Keratinocyte (primary cell): ENCODE results near the gene STX3.
"Not testable (repeated sequence)": the region's sequence is repeated elsewhere in the genome, so short reads cannot be mapped to it uniquely, and the experiment has no call there.

Experiments
- EZH2 ChIP-seq: IDR thresholded peaks from one replicate; pipeline ENCODE4 v1.6.1; 2012; ENCODE audit warnings: inconsistent platforms, mild to moderate bottlenecking, low read length, moderate library complexity
- TF ChIP-seq, protein P1 (sequence below), 3 experiments: IDR thresholded peaks in 1 of 3; conservative IDR thresholded peaks in 1 of 3; optimal IDR thresholded peaks in 1 of 3; 2 replicates in 2 of 3; 3 replicates in 1 of 3; pipeline versions ENCODE3 to v1.5.1; 2011; ENCODE audit warnings: low read length in 3 of 3, mild to moderate bottlenecking in 3 of 3, moderate library complexity in 2 of 3, control low read depth in 1 of 3, inconsistent platforms in 1 of 3; ENCODE audit not compliant: insufficient read depth in 2 of 3; ENCODE audit errors: extremely low read depth in 1 of 3

DNA sequence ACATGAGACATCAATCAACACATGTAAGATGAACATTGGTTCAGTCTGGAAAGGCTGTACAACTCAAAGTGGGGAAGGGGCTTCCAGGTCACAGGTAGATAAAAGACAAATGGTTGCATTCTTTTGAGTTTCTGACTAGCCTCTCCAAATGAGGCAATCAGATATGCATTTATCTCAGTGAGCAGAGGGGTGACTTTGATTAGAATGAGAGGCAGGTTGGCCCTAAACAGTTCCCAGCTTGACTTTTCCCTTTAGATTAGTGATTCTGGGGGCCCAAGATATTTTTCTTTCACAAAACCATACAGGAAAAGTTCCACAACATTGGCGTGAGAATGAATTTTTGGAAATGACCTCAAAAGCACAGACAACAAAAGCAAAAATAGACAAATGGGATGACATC is 61.3 kb downstream of the STX3 start:
- TF ChIP-seq, protein P1, sequence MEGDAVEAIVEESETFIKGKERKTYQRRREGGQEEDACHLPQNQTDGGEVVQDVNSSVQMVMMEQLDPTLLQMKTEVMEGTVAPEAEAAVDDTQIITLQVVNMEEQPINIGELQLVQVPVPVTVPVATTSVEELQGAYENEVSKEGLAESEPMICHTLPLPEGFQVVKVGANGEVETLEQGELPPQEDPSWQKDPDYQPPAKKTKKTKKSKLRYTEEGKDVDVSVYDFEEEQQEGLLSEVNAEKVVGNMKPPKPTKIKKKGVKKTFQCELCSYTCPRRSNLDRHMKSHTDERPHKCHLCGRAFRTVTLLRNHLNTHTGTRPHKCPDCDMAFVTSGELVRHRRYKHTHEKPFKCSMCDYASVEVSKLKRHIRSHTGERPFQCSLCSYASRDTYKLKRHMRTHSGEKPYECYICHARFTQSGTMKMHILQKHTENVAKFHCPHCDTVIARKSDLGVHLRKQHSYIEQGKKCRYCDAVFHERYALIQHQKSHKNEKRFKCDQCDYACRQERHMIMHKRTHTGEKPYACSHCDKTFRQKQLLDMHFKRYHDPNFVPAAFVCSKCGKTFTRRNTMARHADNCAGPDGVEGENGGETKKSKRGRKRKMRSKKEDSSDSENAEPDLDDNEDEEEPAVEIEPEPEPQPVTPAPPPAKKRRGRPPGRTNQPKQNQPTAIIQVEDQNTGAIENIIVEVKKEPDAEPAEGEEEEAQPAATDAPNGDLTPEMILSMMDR (optimal IDR thresholded peaks at IDR 0.05 in 1 of 3, IDR thresholded peaks at IDR 0.05 in 1 of 3, conservative IDR thresholded peaks at IDR 0.05 in 1 of 3; ENCODE audit: extremely low read depth in 1 of 3, insufficient read depth in 2 of 3, low read length in 3 of 3) = not testable (repeated sequence)
- not testable (repeated sequence) for TF ChIP-seq EZH2
